WTC11 (cell line): Measurements from ENCODE around the gene SPECC1L. TPM values are rescaled to one million over a fixed set of nuclear protein-coding genes. Genes with fewer than 3 reads are reported as not detected.
A peak's percentile ranks its signal among the peaks of the same experiment; 100 is the strongest.

Experiments
- ATAC-seq: fragments of 200-7000 bp; cut with Tn5 transposase; 2 replicates; pipeline ENCODE4 v1.10.0; 2021; ENCODE audit warnings: mild to moderate bottlenecking, moderate library complexity
- CTCF ChIA-PET: fragments of 300-600 bp; sonication (Branson Sonifier 250); formaldehyde crosslinking; loops from one replicate; lab custom pipeline; 2021; ENCODE audit warnings: antibody characterized with exemption; lab: Charles Lee
- POLR2A ChIA-PET: fragments of 350-600 bp; sonication (Branson Sonifier 250); formaldehyde crosslinking; loops from one replicate; lab custom pipeline; 2021; ENCODE audit warnings: antibody characterized with exemption; lab: Charles Lee
- DNase-seq: peaks from one replicate; pipeline ENCODE4 v3.0.0; 2021; ENCODE audit warnings: low spot score
- H3K27ac Mint-ChIP-seq: 2 replicates; pipeline ENCODE4 v1.8.0; 2021; ENCODE audit warnings: mixed read lengths
- H3K27me3 Mint-ChIP-seq: 2 replicates; pipeline ENCODE4 v1.8.0; 2021; ENCODE audit warnings: low read depth, mild to moderate bottlenecking, moderate library complexity, mixed read lengths
- H3K36me3 Mint-ChIP-seq: 2 replicates; pipeline ENCODE4 v1.8.0; 2021; ENCODE audit warnings: mixed read lengths
- H3K4me1 Mint-ChIP-seq: 2 replicates; pipeline ENCODE4 v1.8.0; 2022; ENCODE audit warnings: mixed read lengths
- H3K4me3 Mint-ChIP-seq: 2 replicates; pipeline ENCODE4 v1.8.0; 2021; ENCODE audit warnings: mild to moderate bottlenecking, moderate library complexity, mixed read lengths
- H3K9me3 Mint-ChIP-seq: 2 replicates; pipeline ENCODE4 v1.8.0; 2021; ENCODE audit warnings: mixed read lengths
- ARID4B ChIP-seq: sonication (generic); formaldehyde crosslinking; IDR thresholded peaks from 2 replicates; pipeline ENCODE4 v1.8.0; 2023; ENCODE audit warnings: missing genetic modification reagents, mild to moderate bottlenecking, borderline replicate concordance
- ATF1 ChIP-seq: sonication (generic); formaldehyde crosslinking; IDR thresholded peaks from 2 replicates; pipeline ENCODE4 v1.8.1; 2023; ENCODE audit warnings: mild to moderate bottlenecking, moderate library complexity, missing genetic modification reagents
- CBFB ChIP-seq: sonication (generic); formaldehyde crosslinking; IDR thresholded peaks from 2 replicates; pipeline ENCODE4 v1.8.1; 2022; ENCODE audit warnings: mild to moderate bottlenecking, low read depth, missing genetic modification reagents
- E2F4 ChIP-seq: sonication (generic); formaldehyde crosslinking; IDR thresholded peaks from 2 replicates; pipeline ENCODE4 v1.8.1; 2022; ENCODE audit warnings: low read depth, mild to moderate bottlenecking, moderate library complexity, missing genetic modification reagents, borderline replicate concordance
- FOXK1 ChIP-seq: sonication (generic); formaldehyde crosslinking; IDR thresholded peaks from 2 replicates; pipeline ENCODE4 v1.8.0; 2022; ENCODE audit warnings: mild to moderate bottlenecking, moderate library complexity, missing genetic modification reagents
- GABPB1 ChIP-seq: sonication (generic); formaldehyde crosslinking; IDR thresholded peaks from 2 replicates; pipeline ENCODE4 v1.8.1; 2023; ENCODE audit warnings: mild to moderate bottlenecking, missing genetic modification reagents
- IRF1 ChIP-seq: sonication (generic); formaldehyde crosslinking; IDR thresholded peaks from 2 replicates; pipeline ENCODE4 v1.8.0; 2023; ENCODE audit warnings: missing genetic modification reagents
- MXD4 ChIP-seq: fragments of 250-450 bp; sonication (Bioruptor Pico); IDR thresholded peaks from 2 replicates; pipeline ENCODE4 v1.8.0; 2021; ENCODE audit warnings: mild to moderate bottlenecking, moderate library complexity, borderline replicate concordance
- NFATC4 ChIP-seq: fragments of 250-450 bp; sonication (Bioruptor Pico); IDR thresholded peaks from 2 replicates; pipeline ENCODE4 v1.9.0; 2021; ENCODE audit warnings: mild to moderate bottlenecking
- OVOL2 ChIP-seq: fragments of 250-450 bp; sonication (Bioruptor Pico); IDR thresholded peaks from 2 replicates; pipeline ENCODE4 v1.9.0; 2021; ENCODE audit warnings: mild to moderate bottlenecking, borderline replicate concordance
- SMAD3 ChIP-seq: sonication (generic); formaldehyde crosslinking; IDR thresholded peaks from 2 replicates; pipeline ENCODE4 v1.8.0; 2022; ENCODE audit warnings: missing genetic modification reagents, mild to moderate bottlenecking, borderline replicate concordance
- SOX15 ChIP-seq: fragments of 250-450 bp; sonication (Bioruptor Pico); IDR thresholded peaks from 2 replicates; pipeline ENCODE4 v1.9.0; 2021; ENCODE audit warnings: mild to moderate bottlenecking
- ZNF138 ChIP-seq: sonication (generic); formaldehyde crosslinking; conservative IDR thresholded peaks from 2 replicates; pipeline ENCODE4 v1.8.1; 2022; ENCODE audit warnings: mild to moderate bottlenecking, moderate library complexity, missing genetic modification reagents
- ZNF263 ChIP-seq: sonication (generic); formaldehyde crosslinking; IDR thresholded peaks from 2 replicates; pipeline ENCODE4 v1.8.1; 2022; ENCODE audit warnings: low read depth, mild to moderate bottlenecking, moderate library complexity, missing genetic modification reagents
- ZNF512 ChIP-seq: sonication (generic); formaldehyde crosslinking; IDR thresholded peaks from 2 replicates; pipeline ENCODE4 v1.8.1; 2022; ENCODE audit warnings: missing genetic modification reagents, borderline replicate concordance
- ZNF671 ChIP-seq: fragments of 250-450 bp; sonication (Bioruptor Pico); IDR thresholded peaks from 2 replicates; pipeline ENCODE4 v1.8.0; 2021; ENCODE audit warnings: mild to moderate bottlenecking
- total RNA-seq: library from RNA; stranded (reverse); gene quantifications from 3 replicates; pipeline ENCODE4 v1.2.3, GENCODE V29; 2021
- TF ChIP-seq, protein P1 (sequence below): sonication (generic); formaldehyde crosslinking; IDR thresholded peaks from 2 replicates; pipeline ENCODE4 v1.8.0; 2022; ENCODE audit warnings: mild to moderate bottlenecking, missing genetic modification reagents
- TF ChIP-seq, protein P2 (sequence below): sonication (generic); formaldehyde crosslinking; IDR thresholded peaks from 2 replicates; pipeline ENCODE4 v1.8.1; 2023; ENCODE audit warnings: mild to moderate bottlenecking, missing genetic modification reagents

SPECC1L gene
- total RNA-seq, 1 experiment from 2014 or later: 44.6 TPM

- Mint-ChIP-seq H3K4me3 (no peak overlapping the region), H3K27me3 (no peaks in the 10 kb centered on the region), H3K4me1 (peaks cover 13% of the 10 kb centered on the region), H3K36me3 (no peaks in the 10 kb centered on the region), H3K9me3 (no peaks in the 10 kb centered on the region), H3K27ac (peak overlapping the region; percentile 14; the same call in 1 of the 2 replicates)
- CTCF ChIA-PET: interaction anchor here (1.0 to 2.3 kb wide), 2 partner anchors 36 to 46 kb away, joined by 5 to 9 read pairs; no protein-coding TSS in a partner anchor
- POLR2A ChIA-PET: interaction anchor here (0.6 kb wide), 1 partner anchor 323 kb away, joined by 3 read pairs; no protein-coding TSS in a partner anchor
- DNase-seq (no peak), ATAC-seq (no peak)
- TF ChIP-seq NFATC4 (CRISPR knock-in tag): no peak
- no peak for TF ChIP-seq OVOL2 (CRISPR knock-in tag)
- TF ChIP-seq ARID4B (CRISPR knock-in tag): no peak
- TF ChIP-seq ZNF671 (CRISPR knock-in tag): no peak
- TF ChIP-seq, protein P1, sequence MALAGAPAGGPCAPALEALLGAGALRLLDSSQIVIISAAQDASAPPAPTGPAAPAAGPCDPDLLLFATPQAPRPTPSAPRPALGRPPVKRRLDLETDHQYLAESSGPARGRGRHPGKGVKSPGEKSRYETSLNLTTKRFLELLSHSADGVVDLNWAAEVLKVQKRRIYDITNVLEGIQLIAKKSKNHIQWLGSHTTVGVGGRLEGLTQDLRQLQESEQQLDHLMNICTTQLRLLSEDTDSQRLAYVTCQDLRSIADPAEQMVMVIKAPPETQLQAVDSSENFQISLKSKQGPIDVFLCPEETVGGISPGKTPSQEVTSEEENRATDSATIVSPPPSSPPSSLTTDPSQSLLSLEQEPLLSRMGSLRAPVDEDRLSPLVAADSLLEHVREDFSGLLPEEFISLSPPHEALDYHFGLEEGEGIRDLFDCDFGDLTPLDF (CRISPR knock-in tag): no peak
- TF ChIP-seq SOX15: no peak
- no peak for TF ChIP-seq IRF1 (CRISPR knock-in tag)
- TF ChIP-seq MXD4 (CRISPR knock-in tag): no peak
- no peak for TF ChIP-seq ATF1 (CRISPR knock-in tag)
- no peak for TF ChIP-seq ZNF263 (CRISPR knock-in tag)
- TF ChIP-seq GABPB1 (CRISPR knock-in tag): no peak
- TF ChIP-seq, protein P2, sequence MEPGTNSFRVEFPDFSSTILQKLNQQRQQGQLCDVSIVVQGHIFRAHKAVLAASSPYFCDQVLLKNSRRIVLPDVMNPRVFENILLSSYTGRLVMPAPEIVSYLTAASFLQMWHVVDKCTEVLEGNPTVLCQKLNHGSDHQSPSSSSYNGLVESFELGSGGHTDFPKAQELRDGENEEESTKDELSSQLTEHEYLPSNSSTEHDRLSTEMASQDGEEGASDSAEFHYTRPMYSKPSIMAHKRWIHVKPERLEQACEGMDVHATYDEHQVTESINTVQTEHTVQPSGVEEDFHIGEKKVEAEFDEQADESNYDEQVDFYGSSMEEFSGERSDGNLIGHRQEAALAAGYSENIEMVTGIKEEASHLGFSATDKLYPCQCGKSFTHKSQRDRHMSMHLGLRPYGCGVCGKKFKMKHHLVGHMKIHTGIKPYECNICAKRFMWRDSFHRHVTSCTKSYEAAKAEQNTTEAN (CRISPR knock-in tag): no peak
- no peak for TF ChIP-seq FOXK1 (CRISPR knock-in tag)
- no peak for TF ChIP-seq SMAD3
- no peak for TF ChIP-seq ZNF138
- TF ChIP-seq E2F4 (CRISPR knock-in tag): no peak
- TF ChIP-seq ZNF512 (CRISPR knock-in tag): no peak
- TF ChIP-seq CBFB (CRISPR knock-in tag): no peak
These were observed 196.7 kb downstream of the SPECC1L start for GRCh38 chr22:24467340-24467739.

Other genes starting within 250 kb of the SPECC1L start
- 0.85 to 1.1 TPM (median 0.94 TPM) in 3 replicates for gene SUSD2, start 89.3 kb upstream of the SPECC1L start, total RNA-seq
- 0.09 to 0.32 TPM (median 0.20 TPM) in 3 replicates for gene GGT5, start 25.7 kb upstream of the SPECC1L start, total RNA-seq
- 7.0 to 8.1 TPM (median 7.6 TPM) in 3 replicates for gene ADORA2A, start 156.8 kb downstream of the SPECC1L start, total RNA-seq
- 0.09 to 0.18 TPM (median 0.09 TPM) in 3 replicates for gene UPB1, start 224.5 kb downstream of the SPECC1L start, total RNA-seq